ENCODE measurements around the gene SNRPA1. TPM values are rescaled to one million over a fixed set of nuclear protein-coding genes. Genes with fewer than 3 reads are reported as not detected.

Gene SNRPA1
- total and polyA plus RNA-seq, 2 of the 13 experiments (the other 11 are each of a cell fraction or from before 2014, with no cell fraction given): 41.2 to 108 TPM

- no peaks in the 10 kb centered on the region for H3K79me2 ChIP-seq (ENCODE audit: insufficient read depth, low read length)
- POLR2A ChIA-PET: no interaction called here
- FAIRE-seq (no peak), DNase-seq (ENCODE audit: low spot score) (no peak), ATAC-seq (no peak)
- no peaks in the 10 kb centered on the region for H3K27me3 ChIP-seq (ENCODE audit: control insufficient read depth in 1 of 2, insufficient read depth in 2 of 2, low read length in 2 of 2)
- 98% methylated on average over 14 of the region's 21 CpGs for WGBS (ENCODE audit: low lambda C conversion rate)
- H3K9ac ChIP-seq (ENCODE audit: insufficient read depth, low read depth, low read length): no peak overlapping the region
- no TSS peak for BruUV-seq (replicated peaks)
- H3K27ac ChIP-seq (ENCODE audit: extremely low read length, insufficient read depth, low read length): peak overlapping the region; percentile 19
- CTCF ChIA-PET (ENCODE audit: low intra/inter-chr PET ratio, low total read pairs): no interaction called here
- no peak overlapping the region for H3K4me2 ChIP-seq (ENCODE audit: low read depth, low read length)
- peaks cover 26% of the 10 kb centered on the region for H3K4me1 ChIP-seq (ENCODE audit: insufficient read depth, low read length)
- no peaks in the 10 kb centered on the region for H4K20me1 ChIP-seq (ENCODE audit: insufficient read depth, low read length)
- TF ChIP-seq ZNF687 (CRISPR knock-in tag; IDR thresholded peaks at IDR 0.05) (peak; percentile 25), ZKSCAN1 (IDR thresholded peaks at IDR 0.05; ENCODE audit: low read length) (no peak), SNAPC4 (CRISPR knock-in tag; IDR thresholded peaks at IDR 0.05) (no peak)
- no peaks in the 10 kb centered on the region for H3K9me3 ChIP-seq (ENCODE audit: low read length)
- in situ Hi-C loops (cut with HindIII; ENCODE audit: extremely low pct_ligation_motif_present, low pct_unique_long_range_greater_than_20kb): no loop called here
- no peak overlapping the region for H3K4me3 ChIP-seq (replicated peaks in 1 of 3; ENCODE audit: insufficient read depth in 1 of 3, low read depth in 2 of 3, low read length in 3 of 3)
- no peak overlapping the region for H2AFZ ChIP-seq (ENCODE audit: low read length)
- intact Hi-C loops (cut with micrococcal nuclease; ENCODE audit: unreplicated experiment): no loop called here
- H3K36me3 ChIP-seq (replicated peaks in 1 of 2; ENCODE audit: control insufficient read depth in 1 of 2, insufficient read depth in 2 of 2, low read length in 2 of 2): peaks cover 20 to 72% of the 10 kb centered on the region in 2 experiments
Measured at GRCh38 chr15:101323793-101324523, 28.9 kb upstream of the SNRPA1 start.

All from HepG2 (cell line).